B cell (primary cell): ENCODE data around the gene FLRT1. TPM values are rescaled to one million over a fixed set of nuclear protein-coding genes. Genes with fewer than 3 reads are reported as not detected.

ENCODE experiments used
- ATAC-seq: fragments of 200-7000 bp; cut with Tn5 transposase; one replicate; pipeline ENCODE4 v1.10.0; 2021; ENCODE audit warnings: low read depth, mild to moderate bottlenecking, moderate number of reproducible peaks, moderate library complexity
- CTCF ChIA-PET: fragments of 350-600 bp; sonication (Branson Sonifier 250); formaldehyde crosslinking; loops from one replicate; lab custom pipeline; 2021; ENCODE audit warnings: antibody characterized with exemption, inconsistent platforms; lab: Charles Lee
- POLR2A ChIA-PET: fragments of 350-600 bp; sonication (Branson Sonifier 250); formaldehyde crosslinking; loops from one replicate; lab custom pipeline; 2021; ENCODE audit warnings: antibody characterized with exemption; lab: Charles Lee
- DNase-seq: peaks from one replicate; pipeline ENCODE4 v3.0.0; 2013
- H2AFZ ChIP-seq: 2 replicates; pipeline ENCODE4 v1.6.1; 2012; ENCODE audit warnings: mild to moderate bottlenecking, low read depth, low read length; ENCODE audit not compliant: insufficient read depth, poor library complexity, severe bottlenecking
- H3K27ac ChIP-seq, 2 donors: 1 replicate in 1 of 2; 2 replicates in 1 of 2; pipeline ENCODE4 v1.5.1; 2012 to 2013; ENCODE audit warnings: low read length in 2 of 2, mild to moderate bottlenecking in 2 of 2, moderate library complexity in 1 of 2
- H3K27me3 ChIP-seq, 4 experiments: fragments of 200-600 bp in 1 of 4; sonication (generic) in 1 of 4; replicated peaks in 1 of 4; 1 replicate in 2 of 4; 2 replicates in 2 of 4; pipeline versions ENCODE4 v1.6.1 to v1.7.0; 2013 to 2016; ENCODE audit warnings: low read length in 3 of 4, mild to moderate bottlenecking in 2 of 4, mixed read lengths in 1 of 4, moderate library complexity in 1 of 4; ENCODE audit not compliant: insufficient read depth in 4 of 4, control insufficient read depth in 3 of 4; ENCODE audit errors: control extremely low read depth in 1 of 4
- H3K36me3 ChIP-seq, 2 experiments: replicated peaks in 1 of 2; 1 replicate in 1 of 2; 2 replicates in 1 of 2; pipeline versions ENCODE4 v1.6.1 to v1.7.1; 2013; ENCODE audit warnings: low read length in 1 of 2; ENCODE audit not compliant: insufficient read depth in 2 of 2, control insufficient read depth in 1 of 2; ENCODE audit errors: control extremely low read depth in 1 of 2, extremely low read depth in 1 of 2
- H3K4me1 ChIP-seq, 2 donors: fragments of 200-600 bp in 1 of 2; sonication (generic) in 1 of 2; 1 replicate in 1 of 2; 2 replicates in 1 of 2; pipeline versions ENCODE4 v1.5.1 to v1.6.1; 2013 to 2017; ENCODE audit warnings: low read length in 2 of 2; ENCODE audit not compliant: control insufficient read depth in 2 of 2, insufficient read depth in 2 of 2
- H3K4me2 ChIP-seq: replicated peaks from 2 replicates; pipeline ENCODE3; 2012; ENCODE audit warnings: mild to moderate bottlenecking, low read depth, low read length; ENCODE audit not compliant: poor library complexity, severe bottlenecking
- H3K4me3 ChIP-seq, 5 experiments: fragments of 200-600 bp in 1 of 5; sonication (generic) in 1 of 5; 1 replicate in 3 of 5; 2 replicates in 2 of 5; pipeline versions ENCODE4 v1.5.1 to v1.7.0; 2011 to 2016; ENCODE audit warnings: low read length in 4 of 5, mild to moderate bottlenecking in 4 of 5, low read depth in 2 of 5, control low read depth in 1 of 5, moderate library complexity in 1 of 5; ENCODE audit not compliant: insufficient read depth in 1 of 5; ENCODE audit errors: control extremely low read depth in 1 of 5, extremely low read depth in 1 of 5
- H3K79me2 ChIP-seq: fragments of 200-600 bp; sonication (generic); one replicate; pipeline ENCODE4 v1.6.0; 2016; ENCODE audit warnings: low read length; ENCODE audit not compliant: control insufficient read depth, insufficient read depth
- H3K9ac ChIP-seq: fragments of 200-600 bp; sonication (generic); 2 replicates; pipeline ENCODE4 v1.6.1; 2017; ENCODE audit warnings: mild to moderate bottlenecking, low read length, moderate library complexity
- H3K9me3 ChIP-seq, 3 donors: one replicate each; pipeline versions ENCODE4 v1.6.1 to v1.7.1; 2013; ENCODE audit warnings: low read length in 2 of 3; ENCODE audit not compliant: control insufficient read depth in 2 of 3, insufficient read depth in 1 of 3; ENCODE audit errors: control extremely low read depth in 1 of 3
- H4K20me1 ChIP-seq: 2 replicates; pipeline ENCODE4 v1.6.0; 2012; ENCODE audit warnings: mild to moderate bottlenecking, low read length; ENCODE audit not compliant: insufficient read depth, control insufficient read depth, poor library complexity, severe bottlenecking
- H3K27ac Mint-ChIP-seq: one replicate; pipeline ENCODE4 v1.8.0; 2021; ENCODE audit warnings: mixed read lengths
- H3K27me3 Mint-ChIP-seq: one replicate; pipeline ENCODE4 v1.8.0; 2021; ENCODE audit warnings: mixed read lengths
- H3K4me1 Mint-ChIP-seq: one replicate; pipeline ENCODE4 v1.8.0; 2021; ENCODE audit warnings: mixed read lengths
- H3K4me3 Mint-ChIP-seq: one replicate; pipeline ENCODE4 v1.8.0; 2021; ENCODE audit warnings: mixed read lengths
- H3K9me3 Mint-ChIP-seq: one replicate; pipeline ENCODE4 v1.8.0; 2022; ENCODE audit warnings: mixed read lengths; ENCODE audit not compliant: insufficient read depth
- CTCF ChIP-seq: fragments of 200-600 bp; IDR thresholded peaks from one replicate; pipeline ENCODE4 v1.8.0; 2022; ENCODE audit warnings: antibody characterized with exemption, mild to moderate bottlenecking
- EZH2 ChIP-seq: IDR thresholded peaks from 2 replicates; pipeline ENCODE4 v1.6.1; 2012; ENCODE audit warnings: borderline replicate concordance, low read depth, mild to moderate bottlenecking, moderate library complexity, low read length; ENCODE audit not compliant: insufficient read depth, poor library complexity, severe bottlenecking
- WGBS: methylation state at CpG from one replicate; pipeline ENCODE4 v1.1.5; 2013; ENCODE audit warnings: missing lambda C conversion rate; ENCODE audit not compliant: insufficient coverage; 5-methylcytosine and 5-hydroxymethylcytosine counted together
- intact Hi-C: fragments of 100-400 bp; cut with micrococcal nuclease; formaldehyde crosslinking; loops from one replicate; pipeline ENCODE4 v1.10.0; 2022
- polyA plus RNA-seq: library from polyadenylated mRNA; depleted of rRNA; stranded (reverse); fragments of >200 nt; gene quantifications from 2 replicates; pipeline ENCODE4 v1.2.3, GENCODE V29; 2012
- total RNA-seq, 2 donors: library from RNA; stranded (reverse); fragments of 120-200 nt in 1 of 2; gene quantifications; 1 replicate in 1 of 2; 2 replicates in 1 of 2; pipeline versions ENCODE4 v1.2.3 to v1.2.4, GENCODE V29; 2013 to 2022

The FLRT1 gene
- total and polyA plus RNA-seq, 2 donors (not counting 1 experiment from before 2014, with no cell fraction given), result not detected

DNA sequence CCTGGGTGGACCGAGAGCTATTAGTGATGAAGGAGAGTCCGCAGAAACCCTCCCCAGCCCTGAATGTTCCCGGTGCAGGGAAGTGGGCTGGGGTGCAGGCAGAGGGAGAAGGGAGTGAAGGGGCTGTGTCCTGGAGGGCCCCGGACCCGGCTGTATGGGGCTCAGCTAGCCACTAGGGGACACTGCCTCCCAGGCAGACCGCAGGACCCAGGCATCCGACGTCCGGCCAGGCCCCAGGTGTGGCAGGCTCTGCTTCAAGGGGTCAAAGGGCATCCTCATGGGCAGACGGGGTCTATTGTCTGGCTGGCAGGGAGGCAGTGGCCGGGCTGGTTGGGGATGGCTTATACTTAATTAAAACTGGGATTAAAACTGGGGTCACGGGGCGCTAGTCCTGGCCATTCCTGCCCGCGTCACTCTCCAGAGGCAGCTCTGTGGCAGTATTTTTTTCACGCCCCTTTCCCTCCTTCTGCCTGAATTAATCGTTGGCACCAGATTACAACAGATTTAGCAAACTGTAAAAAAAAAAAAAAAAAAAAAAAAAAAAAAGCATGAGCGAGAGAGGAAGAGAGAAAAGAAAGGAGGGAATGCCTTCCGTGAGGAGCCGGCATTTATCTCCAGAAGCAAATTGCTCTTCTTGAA, 5.1 kb downstream of the FLRT1 start:
- no peak for DNase-seq
- POLR2A ChIA-PET, result no interaction called here
- WGBS, result 82% methylated on average over 9 of the region's 20 CpGs

More for the DNA sequence above, 5.1 kb downstream of the FLRT1 start:
- intact Hi-C loops, result no loop called here
- H3K79me2 ChIP-seq, result no peaks in the 10 kb centered on the region
- no peak for ATAC-seq
- no peak overlapping the region for H3K4me2 ChIP-seq
- CTCF ChIA-PET, result no interaction called here
- Mint-ChIP-seq H3K27ac (no peak overlapping the region), H3K9me3 (no peaks in the 10 kb centered on the region), H3K27me3 (peaks cover 15% of the 10 kb centered on the region), H3K4me1 (no peaks in the 10 kb centered on the region), H3K4me3 (no peak overlapping the region)
- H2AFZ ChIP-seq, result no peak overlapping the region
- no peaks in the 10 kb centered on the region for H3K36me3 ChIP-seq
- H3K27ac ChIP-seq, result no peak overlapping the region
- no peak overlapping the region for H3K4me3 ChIP-seq
- no peak for TF ChIP-seq EZH2
- TF ChIP-seq CTCF, result no peak
- peaks cover 5 to 11% of the 10 kb centered on the region in 2 donors for H3K4me1 ChIP-seq
- peaks cover 0 to 20% (median 3%) of the 10 kb centered on the region in 4 experiments for H3K27me3 ChIP-seq
- H4K20me1 ChIP-seq, result no peaks in the 10 kb centered on the region
- no peak overlapping the region for H3K9ac ChIP-seq
- no peaks in the 10 kb centered on the region for H3K9me3 ChIP-seq
